A549 (cell line): Measurements from ENCODE around the gene ANKS1B. TPM values are rescaled to one million over a fixed set of nuclear protein-coding genes. Genes with fewer than 3 reads are reported as not detected.

ENCODE experiments used
- ATAC-seq, 2 experiments: fragments of 200-7000 bp in 1 of 2; fragments of >200 bp in 1 of 2; cut with Nextera tagmentation in 1 of 2; cut with Tn5 transposase in 1 of 2; 3 replicates each; pipeline versions ENCODE4 v1.8.0 to v1.9.1; 2018 to 2020; ENCODE audit warnings: mild to moderate bottlenecking in 1 of 2, moderate library complexity in 1 of 2
- CTCF ChIA-PET: fragments of 300-600 bp; sonication (Branson Sonifier 250); formaldehyde crosslinking; extraction: SDS; loops from one replicate; lab custom pipeline; 2021; ENCODE audit warnings: antibody characterized with exemption, inconsistent platforms; lab: Yijun Ruan, JAX
- POLR2A ChIA-PET: fragments of 350-600 bp; formaldehyde crosslinking; extraction: SDS; loops from one replicate; lab custom pipeline; 2021; ENCODE audit warnings: antibody characterized with exemption, inconsistent platforms; lab: Yijun Ruan, JAX
- DNase-seq, 2 experiments: peaks; one replicate each; pipeline versions ENCODE4 v3.0.0 to v3.0.0-alpha.2; 2011 to 2016; ENCODE audit warnings: low read depth in 1 of 2, low spot score in 1 of 2
- FAIRE-seq: peaks from 2 replicates; lab custom pipeline; 2011; peaks lifted over from hg19 to GRCh38; lab: Jason Lieb, UNC
- H3K27ac ChIP-seq, 2 experiments: fragments of >200 bp; sonication (Bioruptor Twin); formaldehyde crosslinking; 3 replicates each; pipeline ENCODE4 v1.5.1; 2016 to 2017
- H3K4me1 ChIP-seq: fragments of >200 bp; sonication (Bioruptor Twin); formaldehyde crosslinking; 3 replicates; pipeline ENCODE4 v1.6.1; 2016
- H3K4me2 ChIP-seq: fragments of >200 bp; sonication (Bioruptor Twin); formaldehyde crosslinking; 3 replicates; pipeline ENCODE4 v1.6.1; 2016
- H3K4me3 ChIP-seq: fragments of >200 bp; sonication (Bioruptor Twin); formaldehyde crosslinking; 3 replicates; pipeline ENCODE4 v1.5.1; 2016
- H3K9me3 ChIP-seq: fragments of >200 bp; sonication (Bioruptor Twin); formaldehyde crosslinking; 3 replicates; pipeline ENCODE4 v1.6.1; 2016
- ATOH8 ChIP-seq: fragments of 250-450 bp; sonication (Bioruptor Pico); IDR thresholded peaks from 2 replicates; pipeline ENCODE4 v1.5.0; 2020; ENCODE audit warnings: low read depth, mild to moderate bottlenecking, moderate library complexity
- CBX2 ChIP-seq: fragments of 200-600 bp; sonication (generic); IDR thresholded peaks from 2 replicates; pipeline ENCODE4 v1.6.1; 2016; ENCODE audit warnings: low read depth, mild to moderate bottlenecking, borderline replicate concordance
- CEBPB ChIP-seq, 2 experiments: fragments of >200 bp in 1 of 2; sonication (Bioruptor Twin) in 1 of 2; formaldehyde crosslinking in 1 of 2; IDR thresholded peaks; 2 replicates each; pipeline ENCODE4 v1.6.1; 2012 to 2016
- CHD2 ChIP-seq: fragments of 150-350 bp; IDR thresholded peaks from 2 replicates; pipeline ENCODE4 v1.6.1; 2014; ENCODE audit warnings: low read length; ENCODE audit not compliant: partially characterized antibody
- EP300 ChIP-seq, 2 experiments: fragments of >200 bp; sonication (Bioruptor Twin); formaldehyde crosslinking; IDR thresholded peaks; 2 replicates in 1 of 2; 3 replicates in 1 of 2; pipeline ENCODE4 v1.6.1; 2016 to 2017
- ESRRA ChIP-seq: fragments of 150-350 bp; IDR thresholded peaks from 2 replicates; pipeline ENCODE4 v1.6.1; 2014; ENCODE audit warnings: mild to moderate bottlenecking, low read length, borderline replicate concordance
- FOXS1 ChIP-seq: fragments of 250-450 bp; sonication (Bioruptor Pico); IDR thresholded peaks from 2 replicates; pipeline ENCODE4 v1.5.0; 2020; ENCODE audit warnings: mild to moderate bottlenecking, moderate library complexity
- GATA3 ChIP-seq: IDR thresholded peaks from 2 replicates; pipeline ENCODE4 v1.6.1; 2012; ENCODE audit warnings: borderline replicate concordance
- HDAC2 ChIP-seq: fragments of 200-600 bp; sonication (generic); IDR thresholded peaks from 2 replicates; pipeline ENCODE4 v1.6.1; 2016
- HOXB13 ChIP-seq: fragments of 250-450 bp; sonication (Bioruptor Pico); IDR thresholded peaks from 2 replicates; pipeline ENCODE4 v1.5.0; 2020; ENCODE audit warnings: low read depth, mild to moderate bottlenecking, moderate library complexity
- HOXB5 ChIP-seq: fragments of 250-450 bp; sonication (Bioruptor Pico); IDR thresholded peaks from 2 replicates; pipeline ENCODE4 v1.5.0; 2020; ENCODE audit warnings: mild to moderate bottlenecking, moderate library complexity
- JUN ChIP-seq, 2 experiments: fragments of >200 bp; sonication (Bioruptor Twin); formaldehyde crosslinking; IDR thresholded peaks; 2 replicates in 1 of 2; 3 replicates in 1 of 2; pipeline ENCODE4 v1.6.1; 2016 to 2017
- NFE2L2 ChIP-seq: fragments of 150-350 bp; conservative IDR thresholded peaks from 2 replicates; pipeline ENCODE4 v1.6.1; 2014; ENCODE audit warnings: low read length
- NPAS2 ChIP-seq: fragments of 250-450 bp; sonication (Bioruptor Pico); IDR thresholded peaks from 2 replicates; pipeline ENCODE4 v1.8.0; 2022; ENCODE audit warnings: mild to moderate bottlenecking, moderate library complexity, borderline replicate concordance
- RARB ChIP-seq: fragments of 250-450 bp; sonication (Bioruptor Pico); IDR thresholded peaks from 2 replicates; pipeline ENCODE4 v1.8.0; 2021; ENCODE audit warnings: mild to moderate bottlenecking, moderate library complexity
- RCOR1 ChIP-seq: fragments of 150-350 bp; IDR thresholded peaks from 2 replicates; pipeline ENCODE4 v1.6.1; 2014; ENCODE audit warnings: antibody characterized with exemption, low read length, low read depth
- SREBF2 ChIP-seq: fragments of 450-650 bp; IDR thresholded peaks from 2 replicates; pipeline ENCODE4 v1.6.1; 2014; ENCODE audit warnings: mild to moderate bottlenecking, moderate library complexity
- ZC3H11A ChIP-seq: fragments of 450-650 bp; IDR thresholded peaks from 2 replicates; pipeline ENCODE4 v1.6.1; 2014; ENCODE audit warnings: antibody characterized with exemption, mild to moderate bottlenecking
- ZNF302 ChIP-seq: fragments of 250-450 bp; sonication (Bioruptor Pico); IDR thresholded peaks from 2 replicates; pipeline ENCODE4 v1.9.0; 2021; ENCODE audit warnings: inconsistent platforms, mild to moderate bottlenecking, moderate library complexity
- WGBS: methylation state at CpG from one replicate; pipeline ENCODE4 v1.1.6; 2017; ENCODE audit errors: missing lambda C conversion rate; 5-methylcytosine and 5-hydroxymethylcytosine counted together
- polyA plus RNA-seq, 4 experiments: library from polyadenylated mRNA; depleted of rRNA in 3 of 4; stranded (reverse); fragments of >200 nt; fragmentation: RNase III in 1 of 4; extraction: RNeasy Plus Mini Kit Qiagen cat#74134 plus additional on column Dnase treatment in 1 of 4; gene quantifications; 2 replicates in 3 of 4; 3 replicates in 1 of 4; pipeline ENCODE4 v1.2.3, GENCODE V29; 2011 to 2017
- TF ChIP-seq, protein P1 (sequence below): IDR thresholded peaks from 2 replicates; pipeline ENCODE4 v1.6.1; 2012
- TF ChIP-seq, protein P2 (sequence below): IDR thresholded peaks from 2 replicates; pipeline ENCODE4 v1.6.1; 2012

Gene ANKS1B
- polyA plus RNA-seq, 2 of the 4 experiments (the other 2 are of a cell fraction) = 1.5 to 2.2 TPM

- CTCF ChIA-PET = interaction anchor here (0.7 to 4.3 kb wide), 23 partner anchors 8 to 580 kb away, joined by 3 to 42 read pairs (median 6); no protein-coding TSS in a partner anchor
- no peak for ATAC-seq
- WGBS = 15% methylated on average over 1 of the region's 1 CpG
Measured at GRCh38 chr12:98997899-98998298, 986.8 kb downstream of the ANKS1B start.

GRCh38 chr12:98990648-98991047 lies 994.1 kb downstream of the ANKS1B start:
- TF ChIP-seq HOXB13 (CRISPR knock-in tag) (no peak), CBX2 (no peak), ZNF302 (CRISPR knock-in tag) (no peak), HOXB5 (CRISPR knock-in tag) (no peak), HDAC2 (no peak), NFE2L2 (no peak), CHD2 (no peak), NPAS2 (CRISPR knock-in tag) (no peak), JUN (IDR thresholded peaks at IDR 0.05) (no peak), ESRRA (no peak), FOXS1 (CRISPR knock-in tag) (no peak), ZC3H11A (no peak), EP300 (IDR thresholded peaks at IDR 0.05) (no peak)
- TF ChIP-seq, protein P1, sequence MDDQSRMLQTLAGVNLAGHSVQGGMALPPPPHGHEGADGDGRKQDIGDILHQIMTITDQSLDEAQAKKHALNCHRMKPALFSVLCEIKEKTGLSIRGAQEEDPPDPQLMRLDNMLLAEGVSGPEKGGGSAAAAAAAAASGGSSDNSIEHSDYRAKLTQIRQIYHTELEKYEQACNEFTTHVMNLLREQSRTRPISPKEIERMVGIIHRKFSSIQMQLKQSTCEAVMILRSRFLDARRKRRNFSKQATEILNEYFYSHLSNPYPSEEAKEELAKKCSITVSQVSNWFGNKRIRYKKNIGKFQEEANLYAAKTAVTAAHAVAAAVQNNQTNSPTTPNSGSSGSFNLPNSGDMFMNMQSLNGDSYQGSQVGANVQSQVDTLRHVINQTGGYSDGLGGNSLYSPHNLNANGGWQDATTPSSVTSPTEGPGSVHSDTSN = no peak
- TF ChIP-seq, all 56 proteins: peak for 0
- no peak for ATAC-seq
- no peak for FAIRE-seq
- Histone ChIP-seq H3K4me3 (no peak overlapping the region), H3K4me1 (no peaks in the 10 kb centered on the region), H3K4me2 (no peak overlapping the region), H3K9me3 (no peaks in the 10 kb centered on the region), H3K27ac (no peak overlapping the region)
- WGBS = 42% methylated on average over 3 of the region's 3 CpGs
- ChIA-PET POLR2A (no interaction called here), CTCF (interaction anchor here (1.1 to 1.3 kb wide), 3 partner anchors 8 to 573 kb away, joined by 3 to 8 read pairs (median 3); no protein-coding TSS in a partner anchor)
- no peak for DNase-seq

More at GRCh38 chr12:98997899-98998298, 986.8 kb downstream of the ANKS1B start:
- H3K4me2 ChIP-seq = no peak overlapping the region
- H3K9me3 ChIP-seq = no peaks in the 10 kb centered on the region
- H3K4me3 ChIP-seq = no peak overlapping the region
- DNase-seq (no peak), FAIRE-seq (no peak)
- POLR2A ChIA-PET = no interaction called here
- no peak for TF ChIP-seq ATOH8
- TF ChIP-seq CHD2 = no peak
- TF ChIP-seq RCOR1 = no peak
- TF ChIP-seq ZNF302 (CRISPR knock-in tag) = no peak
- no peak for TF ChIP-seq RARB (CRISPR knock-in tag)
- TF ChIP-seq HDAC2 = no peak
- no peak for TF ChIP-seq EP300 (IDR thresholded peaks at IDR 0.05)
- no peak for TF ChIP-seq HOXB5 (CRISPR knock-in tag)
- no peak for TF ChIP-seq SREBF2
- no peaks in the 10 kb centered on the region for H3K4me1 ChIP-seq
- no peak overlapping the region for H3K27ac ChIP-seq

DNA sequence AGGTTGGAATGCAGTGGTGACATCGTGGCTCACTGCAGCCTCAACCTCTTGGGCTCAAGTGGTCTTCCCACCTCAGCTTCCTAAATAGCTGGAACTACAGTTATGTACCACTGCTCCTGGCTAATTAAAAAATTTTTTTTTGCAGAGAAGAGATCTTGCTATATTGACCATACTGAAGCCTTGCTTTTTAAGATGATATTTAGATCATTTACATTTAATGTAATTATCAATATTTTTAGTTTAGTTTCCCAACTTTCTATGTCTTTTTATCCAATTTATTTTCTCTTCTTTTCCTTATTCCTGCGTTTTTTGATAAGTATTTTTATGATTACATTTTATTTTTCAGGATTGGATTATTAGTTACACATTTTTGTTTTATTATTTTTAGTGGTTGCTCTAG lies 999.6 kb downstream of the ANKS1B start:
- ATAC-seq (no peak), DNase-seq (no peak), FAIRE-seq (no peak)
- H3K4me3 ChIP-seq = no peak overlapping the region
- ChIA-PET CTCF (interaction anchor here (3.1 kb wide), 1 partner anchor 14 kb away, joined by 15 read pairs; no protein-coding TSS in a partner anchor), POLR2A (no interaction called here)
- TF ChIP-seq, protein P2, sequence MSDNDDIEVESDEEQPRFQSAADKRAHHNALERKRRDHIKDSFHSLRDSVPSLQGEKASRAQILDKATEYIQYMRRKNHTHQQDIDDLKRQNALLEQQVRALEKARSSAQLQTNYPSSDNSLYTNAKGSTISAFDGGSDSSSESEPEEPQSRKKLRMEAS = no peak
- TF ChIP-seq ESRRA (no peak), GATA3 (no peak), CEBPB (IDR thresholded peaks at IDR 0.05) (no peak)
- TF ChIP-seq, all 56 proteins: peak for 0
- no peak overlapping the region for H3K4me2 ChIP-seq
- no peaks in the 10 kb centered on the region for H3K4me1 ChIP-seq
- H3K9me3 ChIP-seq = peaks cover 4% of the 10 kb centered on the region; the same call in 1 of the 3 replicates
- 2% methylated on average over 2 of the region's 2 CpGs for whole genome bisulfite sequencing
- no peak overlapping the region for H3K27ac ChIP-seq
